Erythroblast (primary cell): ENCODE measurements around the gene EYA3.

Source experiments
- GATA1 ChIP-seq: IDR thresholded peaks from 2 replicates; pipeline ENCODE4 v1.6.1; 2011; ENCODE audit warnings: low read depth, mild to moderate bottlenecking, control low read depth, low read length, moderate library complexity
- POLR2A ChIP-seq: IDR thresholded peaks from 2 replicates; pipeline ENCODE4 v1.6.1; 2011; ENCODE audit warnings: mild to moderate bottlenecking, low read length

DNA sequence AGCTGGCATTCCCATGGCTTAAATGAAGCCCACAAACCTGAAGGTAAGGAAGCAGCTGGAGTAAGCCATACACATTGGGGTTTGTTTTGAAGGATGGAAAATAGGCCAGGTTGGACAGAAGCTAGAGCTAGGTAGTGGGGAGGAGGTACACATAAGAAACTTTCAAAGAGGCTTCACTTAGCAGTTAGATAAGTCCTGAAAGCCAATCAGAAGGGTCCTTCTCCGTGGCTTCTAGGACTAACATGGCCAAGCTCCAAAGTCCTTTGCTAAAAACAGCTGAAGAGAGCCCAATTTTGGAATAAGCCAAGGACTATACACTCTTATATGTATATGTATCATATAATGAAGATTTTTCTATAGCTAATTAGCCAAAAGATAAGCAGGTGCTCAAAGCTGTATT lies 1.8 kb downstream of the EYA3 start:
- TF ChIP-seq POLR2A (no peak), GATA1 (no peak)
